Endodermal cell (in vitro differentiated cells): Measurements from ENCODE around the gene TAOK2. TPM values are rescaled to one million over a fixed set of nuclear protein-coding genes. Genes with fewer than 3 reads are reported as not detected.

ENCODE experiments used
- DNase-seq: peaks from one replicate; pipeline ENCODE4 v3.0.0-alpha.2; 2017
- H3K27ac ChIP-seq: 2 replicates; pipeline ENCODE4 v1.5.1; 2013; ENCODE audit warnings: mild to moderate bottlenecking, low read depth, low read length, moderate library complexity
- H3K27me3 ChIP-seq: 2 replicates; pipeline ENCODE4 v1.6.1; 2013; ENCODE audit warnings: mild to moderate bottlenecking, low read length, moderate library complexity; ENCODE audit not compliant: insufficient read depth, control insufficient read depth, poor library complexity, severe bottlenecking
- H3K36me3 ChIP-seq: 2 replicates; pipeline ENCODE4 v1.7.0; 2013; ENCODE audit warnings: mild to moderate bottlenecking, low read length, moderate library complexity; ENCODE audit not compliant: control insufficient read depth, insufficient read depth
- H3K4me1 ChIP-seq: one replicate; pipeline ENCODE4 v1.7.0; 2013; ENCODE audit warnings: low read length; ENCODE audit not compliant: control insufficient read depth, insufficient read depth
- H3K4me3 ChIP-seq: 2 replicates; pipeline ENCODE4 v1.5.1; 2013; ENCODE audit warnings: mild to moderate bottlenecking, low read length, moderate library complexity
- H3K9ac ChIP-seq: 2 replicates; pipeline ENCODE4 v1.6.1; 2013; ENCODE audit warnings: mild to moderate bottlenecking, low read length, moderate library complexity; ENCODE audit not compliant: poor library complexity, severe bottlenecking; ENCODE audit errors: extremely low read depth
- H3K9me3 ChIP-seq: 2 replicates; pipeline ENCODE4 v1.6.1; 2013; ENCODE audit warnings: mild to moderate bottlenecking, low read length, moderate library complexity; ENCODE audit not compliant: control insufficient read depth
- H3K27ac Mint-ChIP-seq: 2 replicates; pipeline ENCODE4 v1.8.0; 2020; ENCODE audit warnings: mixed read lengths
- H3K27me3 Mint-ChIP-seq: 2 replicates; pipeline ENCODE4 v1.8.0; 2021; ENCODE audit warnings: mild to moderate bottlenecking, mixed read lengths; ENCODE audit not compliant: insufficient read depth
- H3K36me3 Mint-ChIP-seq: 2 replicates; pipeline ENCODE4 v1.8.0; 2020; ENCODE audit warnings: low read depth, mixed read lengths
- H3K4me1 Mint-ChIP-seq: 2 replicates; pipeline ENCODE4 v1.8.0; 2020; ENCODE audit warnings: mixed read lengths
- H3K4me3 Mint-ChIP-seq: 2 replicates; pipeline ENCODE4 v1.8.0; 2020; ENCODE audit warnings: mild to moderate bottlenecking, moderate library complexity, mixed read lengths
- H3K9me3 Mint-ChIP-seq: 2 replicates; pipeline ENCODE4 v1.8.0; 2020; ENCODE audit warnings: mild to moderate bottlenecking, mixed read lengths
- WGBS, 2 experiments: methylation state at CpG; one replicate each; pipeline versions ENCODE4 v1.1.5 to v1.1.7; 2013; ENCODE audit warnings: missing lambda C conversion rate in 2 of 2, mixed read lengths in 1 of 2; ENCODE audit not compliant: insufficient coverage in 1 of 2, insufficient read length in 1 of 2; 5-methylcytosine and 5-hydroxymethylcytosine counted together
- total RNA-seq, 2 donors: library from RNA; stranded (reverse); fragmentation: NEBNext Ultra II Directional in 1 of 2; extraction: Animal tissue kit (Norgen Biotek cat#: 25700) in 1 of 2; gene quantifications; 2 replicates in 1 of 2; 3 replicates in 1 of 2; pipeline ENCODE4 v1.2.1, GENCODE V29; 2021
- TF ChIP-seq, protein P1 (sequence below): fragments of 200-600 bp; sonication (generic); conservative IDR thresholded peaks from 2 replicates; pipeline ENCODE4 v1.5.0; 2021; ENCODE audit warnings: antibody characterized with exemption, mild to moderate bottlenecking

The TAOK2 gene
- total RNA-seq, 2 donors from 2014 or later = 44.6 to 50.2 TPM

DNA sequence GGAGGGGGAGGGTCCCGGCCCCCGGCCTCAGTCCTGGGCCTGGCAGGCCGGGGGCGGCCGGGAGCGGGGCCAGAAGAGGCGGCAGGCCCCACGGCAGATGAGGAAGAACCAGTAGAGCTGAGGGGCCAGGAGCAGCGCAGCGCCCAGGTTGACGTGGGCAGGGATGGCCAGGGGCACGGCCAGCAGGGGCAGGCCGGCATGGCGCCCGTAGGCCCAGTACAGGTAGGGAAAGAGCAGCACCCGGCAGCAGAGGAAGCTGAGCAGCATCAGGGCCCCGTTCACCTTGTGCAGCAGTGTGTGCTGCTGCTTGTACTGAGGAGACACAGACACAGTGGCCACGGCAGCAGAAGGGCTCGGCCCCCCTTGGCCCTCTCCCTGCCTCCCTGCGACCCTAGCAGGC, 51.5 kb downstream of the TAOK2 start:
- peaks cover 17% of the 10 kb centered on the region for H3K27me3 Mint-ChIP-seq
- H3K36me3 Mint-ChIP-seq = no peaks in the 10 kb centered on the region
- no peak for DNase-seq
- no peaks in the 10 kb centered on the region for H3K9me3 Mint-ChIP-seq
- Histone ChIP-seq H3K27me3 (peaks cover 8% of the 10 kb centered on the region), H3K9ac (no peak overlapping the region), H3K9me3 (no peaks in the 10 kb centered on the region), H3K4me3 (no peak overlapping the region), H3K27ac (no peak overlapping the region), H3K36me3 (no peaks in the 10 kb centered on the region), H3K4me1 (no peaks in the 10 kb centered on the region)
- TF ChIP-seq, protein P1, sequence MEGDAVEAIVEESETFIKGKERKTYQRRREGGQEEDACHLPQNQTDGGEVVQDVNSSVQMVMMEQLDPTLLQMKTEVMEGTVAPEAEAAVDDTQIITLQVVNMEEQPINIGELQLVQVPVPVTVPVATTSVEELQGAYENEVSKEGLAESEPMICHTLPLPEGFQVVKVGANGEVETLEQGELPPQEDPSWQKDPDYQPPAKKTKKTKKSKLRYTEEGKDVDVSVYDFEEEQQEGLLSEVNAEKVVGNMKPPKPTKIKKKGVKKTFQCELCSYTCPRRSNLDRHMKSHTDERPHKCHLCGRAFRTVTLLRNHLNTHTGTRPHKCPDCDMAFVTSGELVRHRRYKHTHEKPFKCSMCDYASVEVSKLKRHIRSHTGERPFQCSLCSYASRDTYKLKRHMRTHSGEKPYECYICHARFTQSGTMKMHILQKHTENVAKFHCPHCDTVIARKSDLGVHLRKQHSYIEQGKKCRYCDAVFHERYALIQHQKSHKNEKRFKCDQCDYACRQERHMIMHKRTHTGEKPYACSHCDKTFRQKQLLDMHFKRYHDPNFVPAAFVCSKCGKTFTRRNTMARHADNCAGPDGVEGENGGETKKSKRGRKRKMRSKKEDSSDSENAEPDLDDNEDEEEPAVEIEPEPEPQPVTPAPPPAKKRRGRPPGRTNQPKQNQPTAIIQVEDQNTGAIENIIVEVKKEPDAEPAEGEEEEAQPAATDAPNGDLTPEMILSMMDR = no peak
- H3K4me3 Mint-ChIP-seq = no peak overlapping the region
- no peaks in the 10 kb centered on the region for H3K4me1 Mint-ChIP-seq
- WGBS, 2 experiments = 85 to 86% methylated on average over 12 to 20 of the region's 20 CpGs
- H3K27ac Mint-ChIP-seq = no peak overlapping the region

DNA sequence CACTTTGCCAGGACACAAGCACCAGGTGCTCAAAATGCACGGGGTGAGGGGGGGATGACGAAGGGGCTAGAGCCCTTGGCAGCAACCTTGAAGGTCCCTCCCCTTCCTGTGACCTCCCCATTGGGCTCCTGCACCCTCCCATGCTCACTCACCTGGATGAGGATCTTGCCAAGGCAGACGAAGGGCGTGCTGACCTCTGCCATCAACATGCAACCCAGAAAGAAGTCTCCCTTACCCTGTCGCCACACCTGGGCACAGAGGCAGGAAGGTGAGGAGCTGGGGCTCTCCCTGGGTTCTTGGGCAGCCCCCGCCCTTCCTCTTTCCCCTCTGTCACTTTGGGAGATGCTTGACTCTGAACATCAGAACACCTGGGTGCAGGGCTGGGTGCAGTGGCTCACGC, 51.9 kb downstream of the TAOK2 start:
- no peak overlapping the region for H3K4me3 Mint-ChIP-seq

DNA sequence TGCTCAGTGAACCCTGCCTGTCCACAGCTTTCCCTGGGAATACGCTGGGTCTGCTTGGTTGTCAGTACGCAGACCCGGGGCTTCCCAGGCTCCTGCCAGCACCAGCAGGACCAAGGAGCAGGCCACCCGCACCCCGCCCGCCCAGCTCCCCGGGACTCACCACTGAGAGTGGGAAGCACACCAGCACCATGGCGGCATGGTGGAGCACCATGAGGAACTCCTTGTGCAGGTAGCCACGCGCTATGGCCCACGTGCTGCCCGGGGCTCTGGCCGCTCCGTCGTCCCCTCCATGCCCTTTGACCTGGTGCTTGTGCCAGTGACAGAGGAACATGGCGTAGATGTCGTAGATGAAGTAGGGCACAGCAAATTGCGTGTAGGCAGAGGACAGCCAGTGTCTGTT, 52.8 kb downstream of the TAOK2 start:
- no peaks in the 10 kb centered on the region for H3K36me3 Mint-ChIP-seq
- WGBS, 2 experiments = 90 to 92% methylated on average over 12 to 18 of the region's 18 CpGs
- H3K27ac Mint-ChIP-seq = no peak overlapping the region
- Histone ChIP-seq H3K9ac (no peak overlapping the region), H3K4me3 (no peak overlapping the region), H3K27ac (no peak overlapping the region), H3K4me1 (no peaks in the 10 kb centered on the region), H3K9me3 (no peaks in the 10 kb centered on the region), H3K36me3 (no peaks in the 10 kb centered on the region), H3K27me3 (peaks cover 12% of the 10 kb centered on the region)
- H3K9me3 Mint-ChIP-seq = no peaks in the 10 kb centered on the region
- peaks cover 24% of the 10 kb centered on the region for H3K27me3 Mint-ChIP-seq
- H3K4me3 Mint-ChIP-seq = no peak overlapping the region
- DNase-seq = no peak
- TF ChIP-seq, protein P1 = no peak
- no peaks in the 10 kb centered on the region for H3K4me1 Mint-ChIP-seq

More for the DNA sequence above, 51.9 kb downstream of the TAOK2 start:
- Mint-ChIP-seq H3K27me3 (peaks cover 20% of the 10 kb centered on the region), H3K4me1 (no peaks in the 10 kb centered on the region), H3K36me3 (no peaks in the 10 kb centered on the region), H3K27ac (no peak overlapping the region), H3K9me3 (no peaks in the 10 kb centered on the region)
- no peak overlapping the region for H3K9ac ChIP-seq
- no peaks in the 10 kb centered on the region for H3K36me3 ChIP-seq
- 82 to 91% methylated on average over 6 to 7 of the region's 7 CpGs for WGBS, 2 experiments
- no peak for DNase-seq
- peaks cover 8% of the 10 kb centered on the region for H3K27me3 ChIP-seq
- no peak overlapping the region for H3K27ac ChIP-seq
- H3K4me3 ChIP-seq = no peak overlapping the region
- TF ChIP-seq, protein P1 = no peak
- H3K9me3 ChIP-seq = no peaks in the 10 kb centered on the region
- H3K4me1 ChIP-seq = no peaks in the 10 kb centered on the region
